Measurements from ENCODE around the gene PTPRD.

PTPRD gene

DNA sequence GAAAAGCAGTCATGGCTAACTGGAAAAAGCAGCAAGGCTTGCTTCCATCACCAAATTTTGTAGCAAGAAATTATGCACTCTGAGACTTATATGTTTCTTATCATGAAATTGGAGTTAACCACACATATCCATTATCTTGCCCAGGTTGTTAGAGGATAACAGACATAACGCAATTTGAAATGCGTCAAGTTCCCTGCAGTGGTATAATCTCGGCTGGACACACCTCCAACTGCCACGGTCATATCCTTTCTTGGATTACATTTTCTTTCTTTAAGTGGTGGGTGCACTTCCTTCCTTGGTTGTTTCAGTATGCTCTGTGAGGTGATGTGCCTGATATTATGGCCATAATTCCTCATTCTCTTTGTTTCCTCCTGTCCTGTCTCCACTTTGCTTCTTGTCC lies 2118.2 kb downstream of the PTPRD start:
- no peak for DNase-seq (ENCODE audit: low spot score)
- in situ Hi-C loops (cut with MboI; ENCODE audit: low pct_unique_long_range_greater_than_20kb, low sequenced_read_pairs, unreplicated experiment), result no loop called here
- TF ChIP-seq, protein P1, sequence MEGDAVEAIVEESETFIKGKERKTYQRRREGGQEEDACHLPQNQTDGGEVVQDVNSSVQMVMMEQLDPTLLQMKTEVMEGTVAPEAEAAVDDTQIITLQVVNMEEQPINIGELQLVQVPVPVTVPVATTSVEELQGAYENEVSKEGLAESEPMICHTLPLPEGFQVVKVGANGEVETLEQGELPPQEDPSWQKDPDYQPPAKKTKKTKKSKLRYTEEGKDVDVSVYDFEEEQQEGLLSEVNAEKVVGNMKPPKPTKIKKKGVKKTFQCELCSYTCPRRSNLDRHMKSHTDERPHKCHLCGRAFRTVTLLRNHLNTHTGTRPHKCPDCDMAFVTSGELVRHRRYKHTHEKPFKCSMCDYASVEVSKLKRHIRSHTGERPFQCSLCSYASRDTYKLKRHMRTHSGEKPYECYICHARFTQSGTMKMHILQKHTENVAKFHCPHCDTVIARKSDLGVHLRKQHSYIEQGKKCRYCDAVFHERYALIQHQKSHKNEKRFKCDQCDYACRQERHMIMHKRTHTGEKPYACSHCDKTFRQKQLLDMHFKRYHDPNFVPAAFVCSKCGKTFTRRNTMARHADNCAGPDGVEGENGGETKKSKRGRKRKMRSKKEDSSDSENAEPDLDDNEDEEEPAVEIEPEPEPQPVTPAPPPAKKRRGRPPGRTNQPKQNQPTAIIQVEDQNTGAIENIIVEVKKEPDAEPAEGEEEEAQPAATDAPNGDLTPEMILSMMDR (IDR thresholded peaks at IDR 0.05; ENCODE audit: extremely low read depth, insufficient read depth, missing control alignments), result no peak

DNA sequence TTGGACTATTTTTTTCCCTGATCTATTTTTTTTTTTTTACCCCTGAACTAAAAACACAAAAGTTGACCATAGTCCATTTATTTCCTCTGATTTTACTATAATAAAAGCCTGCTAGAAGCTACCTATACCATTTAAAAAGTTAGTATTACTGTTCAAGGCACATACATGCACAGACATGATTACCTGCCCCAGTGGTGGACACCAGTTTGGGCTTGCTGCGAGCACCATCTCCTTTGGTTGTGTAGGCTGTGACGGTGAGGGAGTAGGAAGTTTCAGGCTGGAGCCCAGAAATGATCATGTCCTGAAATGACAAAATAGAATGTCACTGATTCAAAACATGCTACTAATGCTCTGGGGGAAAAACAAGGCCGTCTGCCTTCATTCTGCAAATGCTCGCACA lies 2120.1 kb downstream of the PTPRD start:
- TF ChIP-seq, protein P1 (IDR thresholded peaks at IDR 0.05; ENCODE audit: extremely low read depth, insufficient read depth, missing control alignments), result no peak
- DNase-seq (ENCODE audit: low spot score), result no peak
- in situ Hi-C loops (cut with MboI; ENCODE audit: low pct_unique_long_range_greater_than_20kb, low sequenced_read_pairs, unreplicated experiment), result no loop called here

DNA sequence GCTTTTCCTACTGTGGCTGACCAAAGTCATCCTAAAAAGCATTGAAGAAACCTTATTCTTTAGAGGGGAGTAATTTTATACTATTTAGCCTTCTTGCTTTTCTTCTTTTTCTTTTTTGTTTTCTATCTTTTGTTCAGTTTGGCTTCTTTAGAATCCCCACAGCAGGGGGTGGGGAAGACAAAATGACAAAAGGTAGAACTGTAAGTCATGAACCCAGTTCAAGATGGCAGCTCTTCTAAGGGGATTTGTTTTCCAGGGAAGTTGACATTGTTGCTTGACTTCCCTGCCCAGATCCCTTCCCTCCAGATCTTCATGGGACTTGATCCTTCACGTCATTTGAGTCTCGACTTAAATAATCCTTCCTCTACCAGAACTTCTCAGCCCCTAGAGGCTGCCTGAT lies 2120.8 kb downstream of the PTPRD start:
- in situ Hi-C loops (cut with MboI; ENCODE audit: low pct_unique_long_range_greater_than_20kb, low sequenced_read_pairs, unreplicated experiment), result no loop called here
- DNase-seq (ENCODE audit: low spot score), result no peak
- TF ChIP-seq, protein P1 (IDR thresholded peaks at IDR 0.05; ENCODE audit: extremely low read depth, insufficient read depth, missing control alignments), result no peak

DNA sequence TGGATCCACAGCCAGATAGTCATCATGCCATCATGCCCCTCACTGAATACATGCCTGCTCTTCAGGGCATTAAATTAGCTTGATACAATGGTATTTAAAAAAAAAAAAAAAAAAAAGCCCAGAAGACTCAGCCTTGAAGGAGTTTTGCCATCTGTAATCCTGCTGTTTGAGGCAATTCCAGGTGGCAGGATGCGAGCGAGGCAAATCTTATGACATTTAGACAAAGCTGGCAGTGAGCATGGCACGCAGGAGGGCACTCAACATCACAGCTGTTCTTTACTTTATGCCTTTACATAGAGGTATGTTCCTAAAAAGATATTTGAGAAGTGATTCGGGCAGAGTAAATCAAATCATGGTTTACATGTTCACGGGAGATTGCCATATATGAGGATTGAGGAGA lies 2121.2 kb downstream of the PTPRD start:
- TF ChIP-seq, protein P1 (IDR thresholded peaks at IDR 0.05; ENCODE audit: extremely low read depth, insufficient read depth, missing control alignments), result no peak
- in situ Hi-C loops (cut with MboI; ENCODE audit: low pct_unique_long_range_greater_than_20kb, low sequenced_read_pairs, unreplicated experiment), result no loop called here
- DNase-seq (ENCODE audit: low spot score), result no peak

DNA sequence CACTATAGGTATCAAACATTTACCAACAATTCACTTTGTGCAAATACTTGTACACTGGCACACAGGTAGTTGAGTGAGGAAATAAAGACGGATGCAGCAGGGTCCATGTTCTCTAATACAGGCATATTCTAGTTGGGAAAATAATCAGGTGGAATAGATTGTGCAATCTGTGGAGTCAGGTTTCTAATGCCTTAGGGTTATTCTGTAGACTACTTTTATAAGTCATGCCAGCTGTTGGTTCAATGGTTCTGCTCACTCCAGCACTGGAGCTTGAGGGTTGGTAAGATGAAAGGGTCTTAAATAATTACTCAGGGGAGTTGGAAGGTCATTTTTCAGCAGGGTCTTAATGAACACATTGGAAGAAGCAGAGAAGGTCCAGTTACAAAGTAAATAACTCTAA lies 2123.0 kb downstream of the PTPRD start:
- DNase-seq (ENCODE audit: low spot score), result no peak
- TF ChIP-seq, protein P1 (IDR thresholded peaks at IDR 0.05; ENCODE audit: extremely low read depth, insufficient read depth, missing control alignments), result no peak

DNA sequence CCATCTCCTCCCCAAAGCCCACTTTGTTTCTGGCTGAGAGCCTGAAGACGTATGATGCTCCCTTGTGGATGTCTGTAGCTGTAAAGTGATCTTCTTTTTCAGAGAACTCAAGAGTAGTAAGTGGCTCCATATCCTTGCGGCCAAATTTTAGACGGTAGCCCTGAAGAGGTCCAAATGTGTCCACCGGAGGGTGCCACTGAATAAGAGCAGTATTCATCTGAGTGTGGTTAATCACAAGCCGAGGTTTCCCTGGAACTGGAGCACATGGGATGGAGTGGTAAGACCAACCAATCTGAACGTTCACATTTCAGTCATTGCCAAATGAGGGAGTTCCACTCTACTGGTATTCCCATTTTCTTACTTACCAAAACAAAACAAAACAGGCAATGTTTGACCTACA lies 2126.7 kb downstream of the PTPRD start:
- no peak for DNase-seq (ENCODE audit: low spot score)
- TF ChIP-seq, protein P1 (IDR thresholded peaks at IDR 0.05; ENCODE audit: extremely low read depth, insufficient read depth, missing control alignments), result no peak
- in situ Hi-C loops (cut with MboI; ENCODE audit: low pct_unique_long_range_greater_than_20kb, low sequenced_read_pairs, unreplicated experiment), result no loop called here

More for the DNA sequence above, 2123.0 kb downstream of the PTPRD start:
- in situ Hi-C loops (cut with MboI; ENCODE audit: low pct_unique_long_range_greater_than_20kb, low sequenced_read_pairs, unreplicated experiment), result no loop called here

All from GM13977 (cell line).